GM12878 (cell line): Measurements from ENCODE around the gene CAMK2D. TPM values are rescaled to one million over a fixed set of nuclear protein-coding genes. Genes with fewer than 3 reads are reported as not detected.
A peak's percentile ranks its signal among the peaks of the same experiment; 100 is the strongest.

Experiments used
- ATAC-seq: fragments of 200-7000 bp; cut with Tn5 transposase; 3 replicates; pipeline ENCODE4 v1.9.1; 2020; ENCODE audit warnings: mild to moderate bottlenecking, moderate library complexity
- BruUV-seq: library from RNA; stranded (reverse); fragments of 400-500 nt; replicated peaks from 2 replicates; lab custom pipeline; 2021; lab: Mats Ljungman, UMichigan
- CTCF ChIA-PET: fragments of 300-600 bp; sonication (Branson Sonifier 250); formaldehyde crosslinking; extraction: SDS; loops from one replicate; lab custom pipeline; 2021; ENCODE audit warnings: inconsistent platforms; lab: Yijun Ruan, JAX
- POLR2A ChIA-PET: fragments of 350-600 bp; formaldehyde crosslinking; extraction: SDS; loops from one replicate; lab custom pipeline; 2021; ENCODE audit warnings: inconsistent platforms; lab: Charles Lee
- RAD21 ChIA-PET: fragments of 300-600 bp; sonication (Branson Sonifier 250); formaldehyde crosslinking; loops from one replicate; lab custom pipeline; 2023; ENCODE audit warnings: antibody characterized with exemption; ENCODE audit not compliant: unreplicated experiment; lab: Charles Lee
- SMC1A ChIA-PET: fragments of 300-600 bp; sonication (Branson Sonifier 250); formaldehyde crosslinking; loops from one replicate; lab custom pipeline; 2023; ENCODE audit not compliant: unreplicated experiment, uncharacterized antibody; lab: Charles Lee
- DNase-seq: peaks from one replicate; pipeline ENCODE4 v3.0.0-alpha.2; 2011; ENCODE audit warnings: low read depth, low spot score
- FAIRE-seq: peaks from 3 replicates; lab custom pipeline; 2011; peaks lifted over from hg19 to GRCh38; lab: Jason Lieb, UNC
- H2AFZ ChIP-seq: 2 replicates; pipeline ENCODE4 v1.6.0; 2011; ENCODE audit warnings: low read depth, low read length, control low read depth; ENCODE audit not compliant: control insufficient read depth
- H3K27ac ChIP-seq: 2 replicates; pipeline ENCODE4 v1.5.1; 2011; ENCODE audit warnings: control low read depth; ENCODE audit not compliant: control insufficient read depth, insufficient read depth
- H3K27me3 ChIP-seq, 2 experiments: replicated peaks in 1 of 2; 2 replicates each; pipeline versions ENCODE4 v1.6.0 to v1.6.1; 2011; ENCODE audit warnings: low read length in 1 of 2; ENCODE audit not compliant: control insufficient read depth in 2 of 2, insufficient read depth in 2 of 2
- H3K36me3 ChIP-seq, 2 experiments: 2 replicates each; pipeline ENCODE4 v1.5.1; 2011; ENCODE audit warnings: low read length in 1 of 2; ENCODE audit not compliant: control insufficient read depth in 2 of 2, insufficient read depth in 2 of 2
- H3K4me1 ChIP-seq: 2 replicates; pipeline ENCODE4 v1.6.1; 2011; ENCODE audit warnings: mild to moderate bottlenecking, low read length, moderate library complexity, mixed read lengths; ENCODE audit not compliant: control insufficient read depth, insufficient read depth
- H3K4me2 ChIP-seq: 2 replicates; pipeline ENCODE4 v1.6.0; 2011; ENCODE audit warnings: control low read depth; ENCODE audit not compliant: control insufficient read depth, insufficient read depth
- H3K4me3 ChIP-seq: fragments of 200-600 bp; sonication (generic); 2 replicates; pipeline ENCODE4 v1.5.1; 2016
- H3K79me2 ChIP-seq: 2 replicates; pipeline ENCODE4 v1.6.0; 2011; ENCODE audit warnings: low read length; ENCODE audit not compliant: control insufficient read depth, insufficient read depth
- H3K9ac ChIP-seq: 2 replicates; pipeline ENCODE4 v1.8.0; 2011; ENCODE audit warnings: low read length, control low read depth, mixed read lengths; ENCODE audit not compliant: control insufficient read depth, insufficient read depth
- H3K9me3 ChIP-seq: replicated peaks from 3 replicates; pipeline ENCODE4 v1.5.1; 2011; ENCODE audit warnings: mild to moderate bottlenecking, low read length; ENCODE audit not compliant: control insufficient read depth, insufficient read depth
- H4K20me1 ChIP-seq: 2 replicates; pipeline ENCODE4 v1.6.0; 2011; ENCODE audit not compliant: control insufficient read depth, insufficient read depth
- EED ChIP-seq: sonication (generic); IDR thresholded peaks from 2 replicates; pipeline ENCODE4 v1.6.1; 2016; ENCODE audit warnings: antibody characterized with exemption, low read depth
- GABPA ChIP-seq: IDR thresholded peaks from 2 replicates; pipeline ENCODE4 v1.6.1; 2014; ENCODE audit warnings: antibody characterized with exemption, low read depth, mild to moderate bottlenecking, inconsistent platforms
- JUNB ChIP-seq: IDR thresholded peaks from 2 replicates; pipeline ENCODE4 v1.6.1; 2016; ENCODE audit warnings: antibody characterized with exemption, mild to moderate bottlenecking
- MEF2B ChIP-seq: fragments of 450-650 bp; IDR thresholded peaks from 2 replicates; pipeline ENCODE4 v1.6.1; 2018; ENCODE audit warnings: mild to moderate bottlenecking, moderate library complexity; ENCODE audit not compliant: partially characterized antibody, poor library complexity, severe bottlenecking
- RELB ChIP-seq: fragments of 450-650 bp; IDR thresholded peaks from 2 replicates; pipeline ENCODE4 v1.6.1; 2017; ENCODE audit warnings: low read depth, mild to moderate bottlenecking, moderate library complexity
- SIN3A ChIP-seq: IDR thresholded peaks from 2 replicates; pipeline ENCODE4 v1.6.1; 2012; ENCODE audit warnings: low read depth, low read length, improper control_type of control experiment
- SKIL ChIP-seq: fragments of 450-650 bp; IDR thresholded peaks from 2 replicates; pipeline ENCODE4 v1.6.1; 2017; ENCODE audit warnings: mild to moderate bottlenecking, low read depth, inconsistent platforms; ENCODE audit not compliant: poor library complexity, severe bottlenecking
- SMARCA5 ChIP-seq: fragments of 450-650 bp; IDR thresholded peaks from 2 replicates; pipeline ENCODE4 v1.6.1; 2017; ENCODE audit warnings: mild to moderate bottlenecking
- ZNF217 ChIP-seq: fragments of 450-650 bp; IDR thresholded peaks from 2 replicates; pipeline ENCODE4 v1.6.1; 2017; ENCODE audit warnings: antibody characterized with exemption, mild to moderate bottlenecking
- WGBS: methylation state at CpG from one replicate; pipeline ENCODE4 v1.1.6; 2016; ENCODE audit warnings: low lambda C conversion rate; ENCODE audit not compliant: insufficient replicate concordance, insufficient coverage; ENCODE audit errors: missing lambda C conversion rate; 5-methylcytosine and 5-hydroxymethylcytosine counted together
- in situ Hi-C: fragments of 300-500 bp; cut with MboI; formaldehyde crosslinking; loops from 9 replicates; pipeline ENCODE4 v1.14.3; 2018; ENCODE audit warnings: mixed read lengths
- intact Hi-C: fragments of 100-400 bp; cut with micrococcal nuclease; formaldehyde crosslinking; loops from one replicate; pipeline ENCODE4 v1.14.2; 2022; ENCODE audit not compliant: unreplicated experiment
- polyA plus RNA-seq, 11 experiments: library from polyadenylated mRNA; depleted of rRNA in 4 of 11; unstranded in 6 of 11; stranded (reverse) in 5 of 11; fragments of >200 nt; fragmentation: Nextera tagmentation in 4 of 11; fragmentation: Illumina TruSeq in 1 of 11; extraction: Ambion mirVana in 4 of 11; extraction: Trizol in 1 of 11; gene quantifications; 1 replicate in 1 of 11; 2 replicates in 10 of 11; pipeline versions ENCODE4 v1.2.1 to v1.2.3, GENCODE V29; 2011 to 2016; ENCODE audit warnings: inconsistent platforms in 2 of 11, missing spikeins in 2 of 11, low read depth in 1 of 11
- total RNA-seq, 4 experiments: library from RNA; depleted of rRNA in 3 of 4; stranded (reverse); fragments of >200 nt in 3 of 4; fragmentation: Illumina TruSeq in 1 of 4; extraction: Trizol in 1 of 4; gene quantifications; 2 replicates each; pipeline versions ENCODE4 v1.2.1 to v1.2.3, GENCODE V29; 2013 to 2021

The CAMK2D gene
- total and polyA plus RNA-seq, 10 of the 15 experiments (the other 5 are each of a cell fraction or from before 2014, with no cell fraction given): 6.9 to 88.5 (median 12.9) TPM

GRCh38 chr4:113572620-113573019 lies 188.9 kb downstream of the CAMK2D start:
- H3K79me2 ChIP-seq: no peaks in the 10 kb centered on the region
- ChIA-PET CTCF (interaction anchor here (1.2 to 2.1 kb wide), 4 partner anchors 9 to 42 kb away, joined by 3 to 6 read pairs (median 3); no protein-coding TSS in a partner anchor), SMC1A (interaction anchor here (0.8 to 13.0 kb wide), 7 partner anchors 7 to 67 kb away, joined by 3 to 151 read pairs (median 5); no protein-coding TSS in a partner anchor), POLR2A (interaction anchor here (1.0 to 1.5 kb wide), 2 partner anchors 9 to 15 kb away, joined by 3 to 4 read pairs; no protein-coding TSS in a partner anchor), RAD21 (interaction anchor here (1.2 to 1.3 kb wide), 2 partner anchors 9 to 183 kb away, joined by 3 read pairs; no protein-coding TSS in a partner anchor)
- TF ChIP-seq EED (no peak), ZNF217 (peak; percentile 69; the same call in 1 of the 2 replicates)
- intact Hi-C loops: no loop called here
- no peak overlapping the region for H3K4me2 ChIP-seq
- H3K4me3 ChIP-seq: no peak overlapping the region
- H3K27me3 ChIP-seq: no peaks in the 10 kb centered on the region
- H3K27ac ChIP-seq: no peak overlapping the region
- no peaks in the 10 kb centered on the region for H3K4me1 ChIP-seq
- no peaks in the 10 kb centered on the region for H4K20me1 ChIP-seq
- DNase-seq (no peak), ATAC-seq (peak; percentile 48), FAIRE-seq (no peak)
- no peak overlapping the region for H3K9ac ChIP-seq
- no peaks in the 10 kb centered on the region; a peak in 1 of 4 replicates for H3K36me3 ChIP-seq
- BruUV-seq: no TSS peak
- in situ Hi-C loops: no loop called here
- 46% methylated on average over 3 of the region's 3 CpGs for WGBS
- H2AFZ ChIP-seq: no peak overlapping the region
- H3K9me3 ChIP-seq: peaks cover 5% of the 10 kb centered on the region; the same call in 2 of the 3 replicates

- peaks cover 4% of the 10 kb centered on the region for H3K79me2 ChIP-seq
- H4K20me1 ChIP-seq: no peaks in the 10 kb centered on the region
- H3K9me3 ChIP-seq: no peaks in the 10 kb centered on the region; the same call in 1 of the 3 replicates
- H3K36me3 ChIP-seq: 0 out of 4 replicates have a peak, but pooled peaks cover 0 to 3% of the 10 kb centered on the region in 2 experiments
- no peaks in the 10 kb centered on the region for H3K27me3 ChIP-seq
- WGBS: 84% methylated on average over 3 of the region's 3 CpGs
- no peak overlapping the region for H2AFZ ChIP-seq
- H3K9ac ChIP-seq: peak overlapping the region; percentile 47
- FAIRE-seq (peak; percentile 75), ATAC-seq (peak; percentile 56), DNase-seq (no peak)
- in situ Hi-C loops (loop anchor here (5.0 kb wide), 1 partner anchor 196 kb away; the partner anchor contains the start of gene CAMK2D), intact Hi-C loops (no loop called here)
- H3K27ac ChIP-seq: peak overlapping the region; percentile 60
- POLR2A ChIA-PET: interaction anchor here (0.5 to 1.7 kb wide), 7 partner anchors 10 to 70 kb away, joined by 3 to 5 read pairs (median 4); no protein-coding TSS in a partner anchor
- H3K4me3 ChIP-seq: no peak overlapping the region
- TF ChIP-seq SKIL (peak; percentile 21), MEF2B (no peak), RELB (0 out of 2 replicates have a peak, but pooled peaks have one; percentile 15), JUNB (no peak), SIN3A (no peak), GABPA (no peak), SMARCA5 (0 out of 2 replicates have a peak, but pooled peaks have one; percentile 34)
- CTCF ChIA-PET: interaction anchor here (0.8 to 2.5 kb wide), 10 partner anchors 9 to 108 kb away, joined by 3 to 12 read pairs (median 4); no protein-coding TSS in a partner anchor
- SMC1A ChIA-PET: interaction anchor here (0.8 to 8.9 kb wide), 15 partner anchors 13 to 218 kb away, joined by 3 to 168 read pairs (median 11); no protein-coding TSS in a partner anchor
- peaks cover 38% of the 10 kb centered on the region for H3K4me1 ChIP-seq
- H3K4me2 ChIP-seq: peak overlapping the region; percentile 84
- RAD21 ChIA-PET: interaction anchor here (0.6 to 8.5 kb wide), 12 partner anchors 9 to 201 kb away, joined by 3 to 95 read pairs (median 5); no protein-coding TSS in a partner anchor
- BruUV-seq: no TSS peak
These were observed 195.3 kb downstream of the CAMK2D start for GRCh38 chr4:113566015-113566795.
